ENCODE results near the gene SCP2.
"Not testable (repeated sequence)": the region's sequence is repeated elsewhere in the genome, so short reads cannot be mapped to it uniquely, and the experiment has no call there.

The SCP2 gene

GRCh38 chr1:52967666-52968065 lies 40.6 kb downstream of the SCP2 start:
- no peak overlapping the region for H3K4me3 ChIP-seq (ENCODE audit: insufficient read depth, low read depth, low read length, poor library complexity, severe bottlenecking)
- no peaks in the 10 kb centered on the region for H3K36me3 ChIP-seq (ENCODE audit: control insufficient read depth, insufficient read depth, low read length)
- no peak overlapping the region for H3K27ac ChIP-seq (ENCODE audit: insufficient read depth, low read length, poor library complexity, severe bottlenecking)
- H3K4me1 ChIP-seq (ENCODE audit: control insufficient read depth, insufficient read depth, low read length, poor library complexity, severe bottlenecking): no peaks in the 10 kb centered on the region
- H3K27me3 ChIP-seq (replicated peaks; ENCODE audit: control insufficient read depth, insufficient read depth, low read length, poor library complexity, severe bottlenecking): no peaks in the 10 kb centered on the region
- no peaks in the 10 kb centered on the region for H3K9me3 ChIP-seq (ENCODE audit: control insufficient read depth, low read length)
- DNase-seq: no peak

GRCh38 chr1:52969234-52969633 lies 42.2 kb downstream of the SCP2 start:
- not testable (repeated sequence) for H3K9me3 ChIP-seq (ENCODE audit: control insufficient read depth, low read length); H3K27me3 ChIP-seq (replicated peaks; ENCODE audit: control insufficient read depth, insufficient read depth, low read length, poor library complexity, severe bottlenecking); DNase-seq; H3K4me3 ChIP-seq (ENCODE audit: insufficient read depth, low read depth, low read length, poor library complexity, severe bottlenecking); H3K4me1 ChIP-seq (ENCODE audit: control insufficient read depth, insufficient read depth, low read length, poor library complexity, severe bottlenecking); H3K27ac ChIP-seq (ENCODE audit: insufficient read depth, low read length, poor library complexity, severe bottlenecking); H3K36me3 ChIP-seq (ENCODE audit: control insufficient read depth, insufficient read depth, low read length)

DNA sequence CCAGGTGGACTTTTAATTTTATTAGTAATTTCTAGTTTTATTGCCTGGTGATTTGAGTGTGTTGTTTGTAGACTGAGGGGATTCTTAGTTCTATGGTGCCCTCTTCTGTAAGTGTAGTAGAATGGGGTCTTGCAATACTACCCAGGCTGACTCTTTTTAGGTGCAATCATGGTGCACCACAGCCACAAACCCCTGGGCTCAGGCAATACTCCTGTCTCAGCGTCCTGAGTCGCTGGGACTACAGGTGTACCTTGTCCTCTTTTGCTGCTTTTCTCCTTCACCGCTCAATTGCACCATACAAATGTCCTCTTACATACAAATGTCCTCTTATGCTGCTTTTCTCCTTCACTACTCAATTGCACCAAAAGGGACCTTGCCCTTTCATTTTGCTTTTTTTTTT lies 43.1 kb downstream of the SCP2 start:
- no peak overlapping the region for H3K27ac ChIP-seq (ENCODE audit: insufficient read depth, low read length, poor library complexity, severe bottlenecking)
- no peaks in the 10 kb centered on the region for H3K36me3 ChIP-seq (ENCODE audit: control insufficient read depth, insufficient read depth, low read length)
- DNase-seq: no peak
- H3K4me3 ChIP-seq (ENCODE audit: insufficient read depth, low read depth, low read length, poor library complexity, severe bottlenecking): no peak overlapping the region
- H3K27me3 ChIP-seq (replicated peaks; ENCODE audit: control insufficient read depth, insufficient read depth, low read length, poor library complexity, severe bottlenecking): no peaks in the 10 kb centered on the region
- no peaks in the 10 kb centered on the region for H3K9me3 ChIP-seq (ENCODE audit: control insufficient read depth, low read length)
- no peaks in the 10 kb centered on the region for H3K4me1 ChIP-seq (ENCODE audit: control insufficient read depth, insufficient read depth, low read length, poor library complexity, severe bottlenecking)

- Histone ChIP-seq H3K4me3 (ENCODE audit: insufficient read depth, low read depth, low read length, poor library complexity, severe bottlenecking) (no peak overlapping the region), H3K27ac (ENCODE audit: insufficient read depth, low read length, poor library complexity, severe bottlenecking) (no peak overlapping the region), H3K36me3 (ENCODE audit: control insufficient read depth, insufficient read depth, low read length) (peaks cover 10% of the 10 kb centered on the region), H3K4me1 (ENCODE audit: control insufficient read depth, insufficient read depth, low read length, poor library complexity, severe bottlenecking) (no peaks in the 10 kb centered on the region), H3K27me3 (replicated peaks; ENCODE audit: control insufficient read depth, insufficient read depth, low read length, poor library complexity, severe bottlenecking) (no peaks in the 10 kb centered on the region), H3K9me3 (ENCODE audit: control insufficient read depth, low read length) (no peaks in the 10 kb centered on the region)
- no peak for DNase-seq
Observed at GRCh38 chr1:52973841-52974240, 46.8 kb downstream of the SCP2 start.

GRCh38 chr1:52976183-52977035 lies 49.3 kb downstream of the SCP2 start:
- no peaks in the 10 kb centered on the region for H3K27me3 ChIP-seq (replicated peaks; ENCODE audit: control insufficient read depth, insufficient read depth, low read length, poor library complexity, severe bottlenecking)
- no peaks in the 10 kb centered on the region for H3K4me1 ChIP-seq (ENCODE audit: control insufficient read depth, insufficient read depth, low read length, poor library complexity, severe bottlenecking)
- DNase-seq: no peak
- H3K9me3 ChIP-seq (ENCODE audit: control insufficient read depth, low read length): no peaks in the 10 kb centered on the region
- H3K4me3 ChIP-seq (ENCODE audit: insufficient read depth, low read depth, low read length, poor library complexity, severe bottlenecking): no peak overlapping the region
- H3K27ac ChIP-seq (ENCODE audit: insufficient read depth, low read length, poor library complexity, severe bottlenecking): no peak overlapping the region
- peaks cover 13% of the 10 kb centered on the region for H3K36me3 ChIP-seq (ENCODE audit: control insufficient read depth, insufficient read depth, low read length)

GRCh38 chr1:52978045-52978444 lies 51.0 kb downstream of the SCP2 start:
- H3K36me3 ChIP-seq (ENCODE audit: control insufficient read depth, insufficient read depth, low read length): peaks cover 19% of the 10 kb centered on the region
- no peak for DNase-seq

GRCh38 chr1:52992733-52993132 lies 65.7 kb downstream of the SCP2 start:
- H3K36me3 ChIP-seq (ENCODE audit: control insufficient read depth, insufficient read depth, low read length); H3K9me3 ChIP-seq (ENCODE audit: control insufficient read depth, low read length); H3K27ac ChIP-seq (ENCODE audit: insufficient read depth, low read length, poor library complexity, severe bottlenecking); H3K4me3 ChIP-seq (ENCODE audit: insufficient read depth, low read depth, low read length, poor library complexity, severe bottlenecking); H3K4me1 ChIP-seq (ENCODE audit: control insufficient read depth, insufficient read depth, low read length, poor library complexity, severe bottlenecking); DNase-seq; H3K27me3 ChIP-seq (replicated peaks; ENCODE audit: control insufficient read depth, insufficient read depth, low read length, poor library complexity, severe bottlenecking): not testable (repeated sequence)

More at GRCh38 chr1:52978045-52978444, 51.0 kb downstream of the SCP2 start:
- no peaks in the 10 kb centered on the region for H3K4me1 ChIP-seq (ENCODE audit: control insufficient read depth, insufficient read depth, low read length, poor library complexity, severe bottlenecking)
- H3K9me3 ChIP-seq (ENCODE audit: control insufficient read depth, low read length): no peaks in the 10 kb centered on the region
- no peaks in the 10 kb centered on the region for H3K27me3 ChIP-seq (replicated peaks; ENCODE audit: control insufficient read depth, insufficient read depth, low read length, poor library complexity, severe bottlenecking)
- no peak overlapping the region for H3K4me3 ChIP-seq (ENCODE audit: insufficient read depth, low read depth, low read length, poor library complexity, severe bottlenecking)
- H3K27ac ChIP-seq (ENCODE audit: insufficient read depth, low read length, poor library complexity, severe bottlenecking): no peak overlapping the region

DNA sequence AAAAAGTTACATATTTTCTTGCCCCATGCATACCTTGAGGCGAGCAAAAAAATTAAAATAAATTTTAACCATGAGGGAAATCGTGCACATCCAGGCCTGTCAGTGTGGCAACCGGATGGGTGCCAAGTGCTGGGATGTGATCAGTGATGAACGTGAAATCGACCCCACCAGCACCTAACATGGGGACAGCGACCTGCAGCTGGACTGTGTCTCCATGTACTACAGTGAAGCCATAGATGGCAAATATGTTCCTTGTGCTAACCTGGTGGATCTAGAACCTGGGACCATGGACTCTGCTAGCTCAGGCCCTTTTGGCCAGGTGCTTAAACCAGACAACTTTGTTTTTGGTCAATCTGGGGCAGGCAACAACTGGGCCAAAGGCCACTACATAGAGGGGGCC lies 67.6 kb downstream of the SCP2 start:
- Histone ChIP-seq H3K27me3 (replicated peaks; ENCODE audit: control insufficient read depth, insufficient read depth, low read length, poor library complexity, severe bottlenecking) (no peaks in the 10 kb centered on the region), H3K4me1 (ENCODE audit: control insufficient read depth, insufficient read depth, low read length, poor library complexity, severe bottlenecking) (no peaks in the 10 kb centered on the region), H3K27ac (ENCODE audit: insufficient read depth, low read length, poor library complexity, severe bottlenecking) (no peak overlapping the region), H3K4me3 (ENCODE audit: insufficient read depth, low read depth, low read length, poor library complexity, severe bottlenecking) (no peak overlapping the region), H3K36me3 (ENCODE audit: control insufficient read depth, insufficient read depth, low read length) (no peaks in the 10 kb centered on the region), H3K9me3 (ENCODE audit: control insufficient read depth, low read length) (no peaks in the 10 kb centered on the region)
- no peak for DNase-seq

GRCh38 chr1:52996653-52997052 lies 69.6 kb downstream of the SCP2 start:
- Histone ChIP-seq H3K9me3 (ENCODE audit: control insufficient read depth, low read length) (no peaks in the 10 kb centered on the region), H3K4me1 (ENCODE audit: control insufficient read depth, insufficient read depth, low read length, poor library complexity, severe bottlenecking) (no peaks in the 10 kb centered on the region), H3K36me3 (ENCODE audit: control insufficient read depth, insufficient read depth, low read length) (no peaks in the 10 kb centered on the region), H3K27ac (ENCODE audit: insufficient read depth, low read length, poor library complexity, severe bottlenecking) (no peak overlapping the region), H3K27me3 (replicated peaks; ENCODE audit: control insufficient read depth, insufficient read depth, low read length, poor library complexity, severe bottlenecking) (no peaks in the 10 kb centered on the region), H3K4me3 (ENCODE audit: insufficient read depth, low read depth, low read length, poor library complexity, severe bottlenecking) (no peak overlapping the region)
- DNase-seq: no peak

- Histone ChIP-seq H3K27ac (ENCODE audit: insufficient read depth, low read length, poor library complexity, severe bottlenecking) (no peak overlapping the region), H3K4me3 (ENCODE audit: insufficient read depth, low read depth, low read length, poor library complexity, severe bottlenecking) (no peak overlapping the region), H3K27me3 (replicated peaks; ENCODE audit: control insufficient read depth, insufficient read depth, low read length, poor library complexity, severe bottlenecking) (no peaks in the 10 kb centered on the region), H3K36me3 (ENCODE audit: control insufficient read depth, insufficient read depth, low read length) (no peaks in the 10 kb centered on the region), H3K9me3 (ENCODE audit: control insufficient read depth, low read length) (no peaks in the 10 kb centered on the region), H3K4me1 (ENCODE audit: control insufficient read depth, insufficient read depth, low read length, poor library complexity, severe bottlenecking) (no peaks in the 10 kb centered on the region)
- no peak for DNase-seq
Observed at GRCh38 chr1:53001128-53001527, 74.1 kb downstream of the SCP2 start.

Measured in effector memory CD4-positive, alpha-beta T cell (primary cell).